ENCODE measurements around the gene DDOST. TPM values are rescaled to one million over a fixed set of nuclear protein-coding genes. Genes with fewer than 3 reads are reported as not detected.
A peak's percentile ranks its signal among the peaks of the same experiment; 100 is the strongest.

The DDOST gene
- total RNA-seq, 2 experiments from 2014 or later, result 96.1 to 101 TPM

DNA sequence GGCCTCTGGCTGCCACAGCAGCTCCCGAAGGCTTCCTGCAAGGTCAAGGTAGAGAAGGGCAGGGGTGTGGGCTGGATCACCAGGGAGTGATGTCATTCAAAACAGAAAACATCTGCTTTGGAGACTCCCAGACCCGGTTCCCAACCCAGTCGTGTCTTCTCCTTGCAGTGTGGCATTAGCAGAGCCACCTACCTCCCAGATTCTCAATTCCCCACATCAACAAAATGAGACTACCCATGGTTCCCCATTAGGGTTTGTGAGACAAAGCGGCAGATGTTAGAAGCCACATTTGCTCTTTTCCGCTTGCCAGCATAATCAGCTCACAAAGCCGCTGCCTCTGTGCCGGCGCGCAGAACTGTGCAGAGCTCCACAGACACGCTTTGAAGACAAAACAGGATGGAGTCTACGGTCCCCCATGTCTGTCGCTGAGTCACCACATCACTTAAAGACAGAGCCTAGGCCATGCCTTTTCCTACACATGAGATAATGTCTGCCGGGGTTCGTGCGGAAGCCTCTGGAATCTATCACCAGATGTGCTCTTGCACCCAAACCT lies 44.1 kb upstream of the DDOST start:
- DNase-seq (peak in 1 of 14 experiments; percentile 18), ATAC-seq (ENCODE audit: poor library complexity) (peak; percentile 34)
- H3K9me3 ChIP-seq (ENCODE audit: control insufficient read depth in 1 of 2, insufficient read depth in 1 of 2, low read length in 2 of 2), result peaks cover 0 to 5% of the 10 kb centered on the region in 2 experiments
- Mint-ChIP-seq H3K4me1 (ENCODE audit: low read depth) (no peaks in the 10 kb centered on the region), H3K4me3 (no peak overlapping the region), H3K27me3 (peaks cover 5% of the 10 kb centered on the region), H3K9me3 (no peaks in the 10 kb centered on the region), H3K36me3 (ENCODE audit: low read depth) (no peaks in the 10 kb centered on the region), H3K27ac (no peak overlapping the region)
- ChIA-PET CTCF (no interaction called here), POLR2A (no interaction called here)
- intact Hi-C loops (cut with DNase I, micrococcal nuclease), result no loop called here
- no peaks in the 10 kb centered on the region for H3K4me1 ChIP-seq (ENCODE audit: insufficient read depth, low read length)
- no peaks in the 10 kb centered on the region for H3K36me3 ChIP-seq (ENCODE audit: insufficient read depth, low read length)
- no peaks in the 10 kb centered on the region for H3K27me3 ChIP-seq (ENCODE audit: control insufficient read depth in 1 of 2, insufficient read depth in 2 of 2, low read length in 2 of 2)
- no peak overlapping the region for H3K4me3 ChIP-seq (ENCODE audit: low read length)
- TF ChIP-seq, protein P1, sequence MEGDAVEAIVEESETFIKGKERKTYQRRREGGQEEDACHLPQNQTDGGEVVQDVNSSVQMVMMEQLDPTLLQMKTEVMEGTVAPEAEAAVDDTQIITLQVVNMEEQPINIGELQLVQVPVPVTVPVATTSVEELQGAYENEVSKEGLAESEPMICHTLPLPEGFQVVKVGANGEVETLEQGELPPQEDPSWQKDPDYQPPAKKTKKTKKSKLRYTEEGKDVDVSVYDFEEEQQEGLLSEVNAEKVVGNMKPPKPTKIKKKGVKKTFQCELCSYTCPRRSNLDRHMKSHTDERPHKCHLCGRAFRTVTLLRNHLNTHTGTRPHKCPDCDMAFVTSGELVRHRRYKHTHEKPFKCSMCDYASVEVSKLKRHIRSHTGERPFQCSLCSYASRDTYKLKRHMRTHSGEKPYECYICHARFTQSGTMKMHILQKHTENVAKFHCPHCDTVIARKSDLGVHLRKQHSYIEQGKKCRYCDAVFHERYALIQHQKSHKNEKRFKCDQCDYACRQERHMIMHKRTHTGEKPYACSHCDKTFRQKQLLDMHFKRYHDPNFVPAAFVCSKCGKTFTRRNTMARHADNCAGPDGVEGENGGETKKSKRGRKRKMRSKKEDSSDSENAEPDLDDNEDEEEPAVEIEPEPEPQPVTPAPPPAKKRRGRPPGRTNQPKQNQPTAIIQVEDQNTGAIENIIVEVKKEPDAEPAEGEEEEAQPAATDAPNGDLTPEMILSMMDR (IDR thresholded peaks at IDR 0.05), result no peak
- no peak overlapping the region for H3K27ac ChIP-seq (ENCODE audit: low read depth in 1 of 2, low read length in 2 of 2)

DNA sequence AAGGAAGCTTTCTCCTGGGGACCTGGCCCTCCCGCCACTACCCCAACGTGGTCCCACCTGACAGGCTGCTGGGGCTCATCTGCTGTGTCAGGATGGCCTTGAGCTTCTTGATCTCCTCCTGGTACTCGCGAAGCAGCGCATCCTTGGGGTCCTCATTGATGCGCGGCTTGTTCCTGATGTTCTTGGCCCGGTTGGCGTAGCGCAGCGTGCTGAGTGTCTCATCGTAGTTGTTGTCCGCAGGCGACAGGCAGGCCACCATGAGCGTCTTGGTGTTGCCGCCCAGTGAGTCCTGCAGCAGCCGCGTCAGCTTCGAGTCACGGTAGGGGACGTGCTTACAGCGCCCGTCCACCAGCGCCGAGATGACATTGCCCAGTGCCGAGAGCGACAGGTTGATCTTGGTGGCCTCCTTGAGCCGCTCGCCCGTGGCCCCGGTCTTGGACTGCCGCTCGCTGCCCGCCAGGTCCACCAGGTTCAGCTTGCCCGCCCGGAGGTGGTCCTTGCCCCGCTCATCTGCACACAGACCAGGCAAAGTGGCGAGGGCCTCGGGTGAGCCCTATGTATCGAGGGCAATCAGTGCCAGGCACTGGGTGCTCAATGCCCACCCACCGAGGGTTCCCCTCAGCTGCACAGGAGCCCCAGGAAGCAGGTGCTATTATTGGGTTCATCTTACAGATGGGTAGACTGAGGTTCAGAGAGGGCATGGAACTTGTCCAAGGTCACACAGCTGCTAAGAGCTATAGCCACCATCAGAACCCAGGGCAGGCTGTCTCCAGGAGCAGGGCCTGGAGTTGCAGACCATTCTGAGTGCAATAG lies 43.4 kb upstream of the DDOST start:
- CTCF ChIA-PET, result no interaction called here
- ATAC-seq (ENCODE audit: poor library complexity), result no peak
- no peak overlapping the region for H3K4me3 ChIP-seq (ENCODE audit: low read length)
- H3K36me3 ChIP-seq (ENCODE audit: insufficient read depth, low read length), result no peaks in the 10 kb centered on the region
- peaks cover 0 to 2% of the 10 kb centered on the region in 2 experiments for H3K9me3 ChIP-seq (ENCODE audit: control insufficient read depth in 1 of 2, insufficient read depth in 1 of 2, low read length in 2 of 2)
- intact Hi-C loops (cut with DNase I, micrococcal nuclease), result no loop called here
- Mint-ChIP-seq H3K27me3 (peaks cover 5% of the 10 kb centered on the region), H3K9me3 (no peaks in the 10 kb centered on the region), H3K4me3 (no peak overlapping the region), H3K36me3 (ENCODE audit: low read depth) (no peaks in the 10 kb centered on the region), H3K27ac (no peak overlapping the region), H3K4me1 (ENCODE audit: low read depth) (no peaks in the 10 kb centered on the region)
- no peak overlapping the region for H3K27ac ChIP-seq (ENCODE audit: low read depth in 1 of 2, low read length in 2 of 2)
- TF ChIP-seq, protein P1 (IDR thresholded peaks at IDR 0.05), result no peak
- no peaks in the 10 kb centered on the region for H3K4me1 ChIP-seq (ENCODE audit: insufficient read depth, low read length)
- DNase-seq, result no peak
- POLR2A ChIA-PET, result no interaction called here
- H3K27me3 ChIP-seq (ENCODE audit: control insufficient read depth in 1 of 2, insufficient read depth in 2 of 2, low read length in 2 of 2), result no peaks in the 10 kb centered on the region

DNA sequence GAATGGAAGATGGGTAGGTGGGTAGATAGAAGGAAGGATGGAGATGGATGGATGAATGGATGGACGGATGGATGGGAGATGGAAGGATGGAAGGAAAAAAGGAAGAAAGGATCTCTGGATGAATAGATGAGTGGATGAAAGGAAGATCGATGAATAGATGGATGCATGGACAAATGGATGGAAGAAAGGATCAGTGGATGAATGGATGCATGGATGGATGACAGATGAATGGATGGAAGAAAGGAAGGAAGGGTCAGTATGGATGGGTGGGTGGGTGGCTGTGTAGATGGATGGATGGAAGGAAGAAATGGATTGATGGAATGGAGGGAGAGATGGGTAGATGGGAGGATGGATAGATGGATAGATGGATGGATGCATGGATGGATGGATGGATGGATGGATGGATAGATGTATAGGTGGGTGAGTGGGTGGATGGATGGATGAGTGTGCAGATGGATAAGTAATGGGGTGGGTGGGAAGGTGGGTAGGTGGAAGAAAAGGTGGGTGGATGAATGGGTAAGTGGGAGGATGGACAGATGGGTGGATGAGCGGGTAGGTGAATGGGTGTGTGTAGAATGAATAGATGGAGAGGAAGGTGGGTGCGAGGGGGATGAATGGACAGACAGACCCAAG lies 42.1 kb upstream of the DDOST start:
- H3K9me3 ChIP-seq (ENCODE audit: control insufficient read depth in 1 of 2, insufficient read depth in 1 of 2, low read length in 2 of 2), result no peaks in the 10 kb centered on the region
- Mint-ChIP-seq H3K9me3 (no peaks in the 10 kb centered on the region), H3K4me3 (no peak overlapping the region), H3K27me3 (peaks cover 5% of the 10 kb centered on the region), H3K36me3 (ENCODE audit: low read depth) (no peaks in the 10 kb centered on the region), H3K4me1 (ENCODE audit: low read depth) (no peaks in the 10 kb centered on the region), H3K27ac (no peak overlapping the region)
- no peaks in the 10 kb centered on the region for H3K36me3 ChIP-seq (ENCODE audit: insufficient read depth, low read length)
- H3K4me3 ChIP-seq (ENCODE audit: low read length), result no peak overlapping the region
- ChIA-PET CTCF (no interaction called here), POLR2A (no interaction called here)
- no peaks in the 10 kb centered on the region for H3K4me1 ChIP-seq (ENCODE audit: insufficient read depth, low read length)
- intact Hi-C loops (cut with DNase I, micrococcal nuclease), result no loop called here
- no peak overlapping the region for H3K27ac ChIP-seq (ENCODE audit: low read depth in 1 of 2, low read length in 2 of 2)
- ATAC-seq (ENCODE audit: poor library complexity) (no peak), DNase-seq (no peak)
- H3K27me3 ChIP-seq (ENCODE audit: control insufficient read depth in 1 of 2, insufficient read depth in 2 of 2, low read length in 2 of 2), result no peaks in the 10 kb centered on the region
- TF ChIP-seq, protein P1 (IDR thresholded peaks at IDR 0.05), result no peak

Data from CD4-positive, alpha-beta T cell (primary cell).